HCT116 (cell line): ENCODE data around the gene STK32C. TPM values are rescaled to one million over a fixed set of nuclear protein-coding genes. Genes with fewer than 3 reads are reported as not detected.

ENCODE experiments used
- ATAC-seq: fragments of 200-7000 bp; cut with Tn5 transposase; 2 replicates; pipeline ENCODE4 v1.9.1; 2020; ENCODE audit warnings: mild to moderate bottlenecking, moderate library complexity
- BruUV-seq: library from RNA; stranded (reverse); fragments of 400-500 nt; replicated peaks from 2 replicates; lab custom pipeline; 2021; lab: Mats Ljungman, UMichigan
- CTCF ChIA-PET: fragments of 300-600 bp; sonication (Branson Sonifier 250); formaldehyde crosslinking; loops from one replicate; lab custom pipeline; 2021; ENCODE audit warnings: antibody characterized with exemption; lab: Charles Lee
- POLR2A ChIA-PET: fragments of 300-600, 350-600 bp; sonication (Branson Sonifier 250); formaldehyde crosslinking; loops from one replicate; lab custom pipeline; 2021; ENCODE audit warnings: antibody characterized with exemption; lab: Charles Lee
- RAD21 ChIA-PET, 2 experiments: fragments of 300-600 bp; sonication (Branson Sonifier 250); formaldehyde crosslinking; loops; one replicate each; lab custom pipeline; 2023; ENCODE audit warnings: low total read pairs in 2 of 2; ENCODE audit not compliant: uncharacterized antibody in 2 of 2, unreplicated experiment in 2 of 2, low non-redundant PET in 1 of 2; lab: Charles Lee
- DNase-seq: peaks from one replicate; pipeline ENCODE4 v3.0.0-alpha.2; 2010; ENCODE audit warnings: low read depth, low spot score
- H2AFZ ChIP-seq: fragments of 200-600 bp; shearing (Covaris generic), sonication (generic); 2 replicates; pipeline ENCODE4 v1.6.1; 2017; ENCODE audit warnings: low read depth, mixed run types, mixed read lengths, antibody characterized with exemption, low read length; ENCODE audit not compliant: poor library complexity, severe bottlenecking
- H3K27ac ChIP-seq: 2 replicates; pipeline ENCODE4 v1.5.1; 2012; ENCODE audit warnings: low read depth, low read length
- H3K27me3 ChIP-seq: fragments of 200-600 bp; sonication (generic); 2 replicates; pipeline ENCODE4 v1.6.1; 2016; ENCODE audit warnings: mixed run types, low read length, mixed read lengths; ENCODE audit not compliant: insufficient read depth
- H3K36me3 ChIP-seq, 2 experiments: fragments of 200-500 bp in 1 of 2; fragments of 200-600 bp in 1 of 2; sonication (Bioruptor generic) in 1 of 2; sonication (generic) in 1 of 2; 2 replicates each; pipeline versions ENCODE4 v1.5.1 to v1.6.1; 2014 to 2016; ENCODE audit warnings: low read length in 2 of 2, inconsistent platforms in 1 of 2, mixed read lengths in 1 of 2, mixed run types in 1 of 2; ENCODE audit not compliant: insufficient read depth in 2 of 2, control insufficient read depth in 1 of 2
- H3K4me1 ChIP-seq, 2 experiments: fragments of 200-600 bp in 1 of 2; sonication (generic) in 1 of 2; 2 replicates each; pipeline versions ENCODE4 v1.5.1 to v1.6.1; 2012 to 2017; ENCODE audit warnings: low read length in 2 of 2, inconsistent platforms in 1 of 2, mild to moderate bottlenecking in 1 of 2, mixed read lengths in 1 of 2, mixed run types in 1 of 2, moderate library complexity in 1 of 2; ENCODE audit not compliant: insufficient read depth in 2 of 2, control insufficient read depth in 1 of 2
- H3K4me2 ChIP-seq: fragments of 200-600 bp; sonication (generic); 2 replicates; pipeline ENCODE4 v1.6.1; 2017; ENCODE audit warnings: mixed run types, low read length, mixed read lengths
- H3K4me3 ChIP-seq, 2 experiments: fragments of 200-600 bp in 1 of 2; sonication (generic) in 1 of 2; replicated peaks in 1 of 2; 2 replicates each; pipeline ENCODE4 v1.5.1; 2011 to 2016; ENCODE audit warnings: low read length in 2 of 2, control low read depth in 1 of 2, low read depth in 1 of 2, mild to moderate bottlenecking in 1 of 2, mixed read lengths in 1 of 2, mixed run types in 1 of 2
- H3K79me2 ChIP-seq: fragments of 200-600 bp; sonication (generic); 2 replicates; pipeline ENCODE4 v1.6.1; 2017; ENCODE audit warnings: mild to moderate bottlenecking, mixed run types, low read length, moderate library complexity, mixed read lengths; ENCODE audit not compliant: insufficient read depth
- H3K9ac ChIP-seq: fragments of 200-600 bp; sonication (generic); 2 replicates; pipeline ENCODE4 v1.6.1; 2016; ENCODE audit warnings: low read length, mixed read lengths
- H3K9me2 ChIP-seq: fragments of 200-600 bp; sonication (generic), shearing (Covaris generic); 2 replicates; pipeline ENCODE4 v1.6.1; 2017; ENCODE audit warnings: mixed run types, mild to moderate bottlenecking, moderate library complexity; ENCODE audit not compliant: insufficient read depth
- H3K9me3 ChIP-seq, 2 experiments: fragments of 200-500 bp in 1 of 2; fragments of 200-600 bp in 1 of 2; sonication (Bioruptor generic) in 1 of 2; sonication (generic) in 1 of 2; 2 replicates each; pipeline ENCODE4 v1.6.1; 2014 to 2017; ENCODE audit warnings: low read length in 2 of 2, mixed read lengths in 2 of 2, inconsistent platforms in 1 of 2, low read depth in 1 of 2, mild to moderate bottlenecking in 1 of 2, mixed run types in 1 of 2, moderate library complexity in 1 of 2; ENCODE audit not compliant: control insufficient read depth in 1 of 2, insufficient read depth in 1 of 2
- H4K20me1 ChIP-seq: fragments of 200-600 bp; sonication (generic), shearing (Covaris generic); 2 replicates; pipeline ENCODE4 v1.6.1; 2017; ENCODE audit warnings: mixed run types, mild to moderate bottlenecking, moderate library complexity; ENCODE audit not compliant: insufficient read depth
- ATF3 ChIP-seq: IDR thresholded peaks from 2 replicates; pipeline ENCODE4 v1.6.1; 2012
- CBX3 ChIP-seq: IDR thresholded peaks from 2 replicates; pipeline ENCODE4 v1.6.1; 2012; ENCODE audit warnings: low read depth
- CEBPB ChIP-seq: IDR thresholded peaks from 2 replicates; pipeline ENCODE4 v1.6.1; 2012; ENCODE audit warnings: low read depth
- CTCF ChIP-seq, 3 experiments: fragments of 200-600 bp in 1 of 3; sonication (generic) in 1 of 3; IDR thresholded peaks in 2 of 3; conservative IDR thresholded peaks in 1 of 3; 2 replicates each; pipeline ENCODE4 v1.5.1; 2012 to 2017; ENCODE audit warnings: low read depth in 2 of 3, low read length in 2 of 3, antibody characterized with exemption in 1 of 3, borderline replicate concordance in 1 of 3, control low read depth in 1 of 3, mild to moderate bottlenecking in 1 of 3, mixed read lengths in 1 of 3, mixed run types in 1 of 3, moderate library complexity in 1 of 3; ENCODE audit not compliant: insufficient read depth in 1 of 3
- EZH2 ChIP-seq: fragments of 200-600 bp; sonication (generic); IDR thresholded peaks from 2 replicates; pipeline ENCODE4 v1.6.1; 2017; ENCODE audit warnings: antibody characterized with exemption, mixed run types
- FOSL1 ChIP-seq: IDR thresholded peaks from 2 replicates; pipeline ENCODE4 v1.6.1; 2012; ENCODE audit warnings: low read depth
- JUND ChIP-seq: IDR thresholded peaks from 2 replicates; pipeline ENCODE4 v1.6.1; 2012
- MAX ChIP-seq: IDR thresholded peaks from 2 replicates; pipeline ENCODE4 v1.6.1; 2012
- POLR2A ChIP-seq: IDR thresholded peaks from 2 replicates; pipeline ENCODE4 v1.7.0; 2011; ENCODE audit warnings: borderline replicate concordance; ENCODE audit not compliant: insufficient read depth, insufficient read length; ENCODE audit errors: extremely low read depth
- POLR2AphosphoS5 ChIP-seq: IDR thresholded peaks from 2 replicates; pipeline ENCODE4 v1.6.1; 2011; ENCODE audit warnings: mild to moderate bottlenecking, low read depth, low read length, moderate library complexity
- REST ChIP-seq: IDR thresholded peaks from 2 replicates; pipeline ENCODE4 v1.6.1; 2012; ENCODE audit warnings: low read depth
- SP1 ChIP-seq: IDR thresholded peaks from 2 replicates; pipeline ENCODE4 v1.6.1; 2012; ENCODE audit warnings: low read depth
- SRF ChIP-seq: IDR thresholded peaks from 2 replicates; pipeline ENCODE4 v1.6.1; 2012; ENCODE audit warnings: low read depth
- TCF7L2 ChIP-seq: IDR thresholded peaks from 2 replicates; pipeline ENCODE4 v1.7.0; 2011; ENCODE audit warnings: borderline replicate concordance, inconsistent platforms; ENCODE audit not compliant: insufficient read depth, insufficient read length; ENCODE audit errors: extremely low read depth
- YY1 ChIP-seq: IDR thresholded peaks from 2 replicates; pipeline ENCODE4 v1.6.1; 2011; ENCODE audit warnings: low read length, low read depth, moderate library complexity, mild to moderate bottlenecking; ENCODE audit not compliant: insufficient replicate concordance; ENCODE audit errors: extremely low read depth
- ZBTB33 ChIP-seq: IDR thresholded peaks from 2 replicates; pipeline ENCODE4 v1.6.1; 2011; ENCODE audit warnings: mild to moderate bottlenecking, low read length, moderate library complexity; ENCODE audit not compliant: insufficient replicate concordance; ENCODE audit errors: extremely low read depth
- ZFX ChIP-seq: fragments of 450-650 bp; IDR thresholded peaks from 2 replicates; pipeline ENCODE4 v1.6.1; 2017
- ZNF274 ChIP-seq: fragments of 200-500 bp; sonication (Bioruptor generic); IDR thresholded peaks from 2 replicates; pipeline ENCODE4 v1.6.1; 2014; ENCODE audit warnings: mild to moderate bottlenecking, low read depth, low read length, inconsistent platforms
- intact Hi-C: fragments of 100-400 bp; cut with micrococcal nuclease; formaldehyde crosslinking; loops from 2 replicates; pipeline ENCODE4 v1.10.0; 2022
- total RNA-seq: library from RNA; stranded (reverse); gene quantifications from one replicate; pipeline ENCODE4 v1.2.1, GENCODE V29; 2021; ENCODE audit not compliant: unreplicated experiment

STK32C gene
- total RNA-seq, 1 experiment from 2014 or later: 29.7 TPM

- no TSS peak for BruUV-seq
- H3K36me3 ChIP-seq: no peaks in the 10 kb centered on the region
- ChIA-PET POLR2A (no interaction called here), CTCF (no interaction called here), RAD21 (no interaction called here)
- no peaks in the 10 kb centered on the region for H3K9me2 ChIP-seq
- no peak overlapping the region for H3K4me2 ChIP-seq
- H2AFZ ChIP-seq: no peak overlapping the region
- ATAC-seq (no peak), DNase-seq (no peak)
- intact Hi-C loops: no loop called here
- no peak overlapping the region for H3K9ac ChIP-seq
- no peaks in the 10 kb centered on the region for H3K9me3 ChIP-seq
- no peaks in the 10 kb centered on the region for H4K20me1 ChIP-seq
- H3K27me3 ChIP-seq: no peaks in the 10 kb centered on the region
- no peaks in the 10 kb centered on the region for H3K79me2 ChIP-seq
- H3K4me1 ChIP-seq: no peaks in the 10 kb centered on the region
- H3K27ac ChIP-seq: no peak overlapping the region
- no peak overlapping the region for H3K4me3 ChIP-seq
- no peak for TF ChIP-seq SRF
- no peak for TF ChIP-seq FOSL1
- TF ChIP-seq SP1: no peak
- no peak for TF ChIP-seq ZNF274
- TF ChIP-seq POLR2AphosphoS5: no peak
- TF ChIP-seq ZBTB33: no peak
- no peak for TF ChIP-seq ZFX
- no peak for TF ChIP-seq CEBPB
- TF ChIP-seq MAX: no peak
- no peak for TF ChIP-seq CBX3
- TF ChIP-seq REST: no peak
- TF ChIP-seq POLR2A: no peak
- no peak for TF ChIP-seq CTCF (IDR thresholded peaks at IDR 0.05 in 2 of 3, conservative IDR thresholded peaks at IDR 0.05 in 1 of 3; ENCODE audit: borderline replicate concordance in 1 of 3, insufficient read depth in 1 of 3, low read depth in 2 of 3, low read length in 2 of 3)
- no peak for TF ChIP-seq JUND
- no peak for TF ChIP-seq YY1
- no peak for TF ChIP-seq ATF3
- no peak for TF ChIP-seq TCF7L2
- TF ChIP-seq EZH2: no peak
- TF ChIP-seq, all 23 proteins: peak for 0
Measured at GRCh38 chr10:132232023-132232951, 75.5 kb downstream of the STK32C start.
